Measurements from ENCODE around the gene PADI3. TPM values are rescaled to one million over a fixed set of nuclear protein-coding genes. Genes with fewer than 3 reads are reported as not detected.

PADI3 gene
- total and polyA plus RNA-seq, 2 experiments from 2014 or later: 0.37 to 0.80 TPM

DNA sequence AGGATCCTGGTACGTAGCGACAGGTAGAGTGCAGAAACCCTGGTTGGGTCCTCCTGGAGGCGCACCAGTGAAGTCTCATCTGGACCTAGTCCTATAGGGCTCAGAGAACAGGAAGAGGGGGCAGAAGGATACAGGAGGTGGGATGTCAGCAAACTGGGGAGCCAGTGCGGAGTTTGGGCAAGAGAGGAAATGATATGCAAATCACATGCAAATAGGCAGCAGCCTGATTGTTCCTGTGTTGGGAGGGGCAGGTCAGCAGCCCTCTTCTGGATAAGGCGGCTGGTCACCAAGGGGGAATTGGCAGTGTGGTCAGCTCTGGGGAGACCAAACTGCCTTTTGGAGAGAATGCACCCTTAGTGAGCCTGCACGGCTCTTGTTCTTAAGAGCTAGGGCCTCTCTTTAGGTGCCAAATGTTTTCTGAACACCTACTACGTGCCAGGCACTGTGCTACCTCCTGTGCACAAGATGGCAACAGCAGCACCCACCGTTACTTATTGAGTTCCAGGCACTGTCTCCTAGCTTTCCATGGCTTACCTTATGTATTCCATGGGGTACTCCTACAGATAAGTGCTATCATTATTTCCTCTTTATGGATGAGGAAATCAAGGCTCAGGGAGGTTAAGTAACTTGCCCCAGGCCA lies 18.1 kb upstream of the PADI3 start:
- no peak for TF ChIP-seq POLR2AphosphoS5 (IDR thresholded peaks at IDR 0.05; ENCODE audit: low read depth)
- no peak for TF ChIP-seq EZH2 (IDR thresholded peaks at IDR 0.05; ENCODE audit: low read depth, unreplicated experiment)
- TF ChIP-seq STAT1 (IDR thresholded peaks at IDR 0.05; ENCODE audit: unreplicated experiment): no peak
- no peak for TF ChIP-seq CREB1 (CRISPR knock-in tag; IDR thresholded peaks at IDR 0.05; ENCODE audit: low read depth)
- no peak for TF ChIP-seq EZH2phosphoT487 (IDR thresholded peaks at IDR 0.05; ENCODE audit: unreplicated experiment)
- TF ChIP-seq, protein P1, sequence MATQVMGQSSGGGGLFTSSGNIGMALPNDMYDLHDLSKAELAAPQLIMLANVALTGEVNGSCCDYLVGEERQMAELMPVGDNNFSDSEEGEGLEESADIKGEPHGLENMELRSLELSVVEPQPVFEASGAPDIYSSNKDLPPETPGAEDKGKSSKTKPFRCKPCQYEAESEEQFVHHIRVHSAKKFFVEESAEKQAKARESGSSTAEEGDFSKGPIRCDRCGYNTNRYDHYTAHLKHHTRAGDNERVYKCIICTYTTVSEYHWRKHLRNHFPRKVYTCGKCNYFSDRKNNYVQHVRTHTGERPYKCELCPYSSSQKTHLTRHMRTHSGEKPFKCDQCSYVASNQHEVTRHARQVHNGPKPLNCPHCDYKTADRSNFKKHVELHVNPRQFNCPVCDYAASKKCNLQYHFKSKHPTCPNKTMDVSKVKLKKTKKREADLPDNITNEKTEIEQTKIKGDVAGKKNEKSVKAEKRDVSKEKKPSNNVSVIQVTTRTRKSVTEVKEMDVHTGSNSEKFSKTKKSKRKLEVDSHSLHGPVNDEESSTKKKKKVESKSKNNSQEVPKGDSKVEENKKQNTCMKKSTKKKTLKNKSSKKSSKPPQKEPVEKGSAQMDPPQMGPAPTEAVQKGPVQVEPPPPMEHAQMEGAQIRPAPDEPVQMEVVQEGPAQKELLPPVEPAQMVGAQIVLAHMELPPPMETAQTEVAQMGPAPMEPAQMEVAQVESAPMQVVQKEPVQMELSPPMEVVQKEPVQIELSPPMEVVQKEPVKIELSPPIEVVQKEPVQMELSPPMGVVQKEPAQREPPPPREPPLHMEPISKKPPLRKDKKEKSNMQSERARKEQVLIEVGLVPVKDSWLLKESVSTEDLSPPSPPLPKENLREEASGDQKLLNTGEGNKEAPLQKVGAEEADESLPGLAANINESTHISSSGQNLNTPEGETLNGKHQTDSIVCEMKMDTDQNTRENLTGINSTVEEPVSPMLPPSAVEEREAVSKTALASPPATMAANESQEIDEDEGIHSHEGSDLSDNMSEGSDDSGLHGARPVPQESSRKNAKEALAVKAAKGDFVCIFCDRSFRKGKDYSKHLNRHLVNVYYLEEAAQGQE (IDR thresholded peaks at IDR 0.05; ENCODE audit: unreplicated experiment): no peak
- TF ChIP-seq, protein P2, sequence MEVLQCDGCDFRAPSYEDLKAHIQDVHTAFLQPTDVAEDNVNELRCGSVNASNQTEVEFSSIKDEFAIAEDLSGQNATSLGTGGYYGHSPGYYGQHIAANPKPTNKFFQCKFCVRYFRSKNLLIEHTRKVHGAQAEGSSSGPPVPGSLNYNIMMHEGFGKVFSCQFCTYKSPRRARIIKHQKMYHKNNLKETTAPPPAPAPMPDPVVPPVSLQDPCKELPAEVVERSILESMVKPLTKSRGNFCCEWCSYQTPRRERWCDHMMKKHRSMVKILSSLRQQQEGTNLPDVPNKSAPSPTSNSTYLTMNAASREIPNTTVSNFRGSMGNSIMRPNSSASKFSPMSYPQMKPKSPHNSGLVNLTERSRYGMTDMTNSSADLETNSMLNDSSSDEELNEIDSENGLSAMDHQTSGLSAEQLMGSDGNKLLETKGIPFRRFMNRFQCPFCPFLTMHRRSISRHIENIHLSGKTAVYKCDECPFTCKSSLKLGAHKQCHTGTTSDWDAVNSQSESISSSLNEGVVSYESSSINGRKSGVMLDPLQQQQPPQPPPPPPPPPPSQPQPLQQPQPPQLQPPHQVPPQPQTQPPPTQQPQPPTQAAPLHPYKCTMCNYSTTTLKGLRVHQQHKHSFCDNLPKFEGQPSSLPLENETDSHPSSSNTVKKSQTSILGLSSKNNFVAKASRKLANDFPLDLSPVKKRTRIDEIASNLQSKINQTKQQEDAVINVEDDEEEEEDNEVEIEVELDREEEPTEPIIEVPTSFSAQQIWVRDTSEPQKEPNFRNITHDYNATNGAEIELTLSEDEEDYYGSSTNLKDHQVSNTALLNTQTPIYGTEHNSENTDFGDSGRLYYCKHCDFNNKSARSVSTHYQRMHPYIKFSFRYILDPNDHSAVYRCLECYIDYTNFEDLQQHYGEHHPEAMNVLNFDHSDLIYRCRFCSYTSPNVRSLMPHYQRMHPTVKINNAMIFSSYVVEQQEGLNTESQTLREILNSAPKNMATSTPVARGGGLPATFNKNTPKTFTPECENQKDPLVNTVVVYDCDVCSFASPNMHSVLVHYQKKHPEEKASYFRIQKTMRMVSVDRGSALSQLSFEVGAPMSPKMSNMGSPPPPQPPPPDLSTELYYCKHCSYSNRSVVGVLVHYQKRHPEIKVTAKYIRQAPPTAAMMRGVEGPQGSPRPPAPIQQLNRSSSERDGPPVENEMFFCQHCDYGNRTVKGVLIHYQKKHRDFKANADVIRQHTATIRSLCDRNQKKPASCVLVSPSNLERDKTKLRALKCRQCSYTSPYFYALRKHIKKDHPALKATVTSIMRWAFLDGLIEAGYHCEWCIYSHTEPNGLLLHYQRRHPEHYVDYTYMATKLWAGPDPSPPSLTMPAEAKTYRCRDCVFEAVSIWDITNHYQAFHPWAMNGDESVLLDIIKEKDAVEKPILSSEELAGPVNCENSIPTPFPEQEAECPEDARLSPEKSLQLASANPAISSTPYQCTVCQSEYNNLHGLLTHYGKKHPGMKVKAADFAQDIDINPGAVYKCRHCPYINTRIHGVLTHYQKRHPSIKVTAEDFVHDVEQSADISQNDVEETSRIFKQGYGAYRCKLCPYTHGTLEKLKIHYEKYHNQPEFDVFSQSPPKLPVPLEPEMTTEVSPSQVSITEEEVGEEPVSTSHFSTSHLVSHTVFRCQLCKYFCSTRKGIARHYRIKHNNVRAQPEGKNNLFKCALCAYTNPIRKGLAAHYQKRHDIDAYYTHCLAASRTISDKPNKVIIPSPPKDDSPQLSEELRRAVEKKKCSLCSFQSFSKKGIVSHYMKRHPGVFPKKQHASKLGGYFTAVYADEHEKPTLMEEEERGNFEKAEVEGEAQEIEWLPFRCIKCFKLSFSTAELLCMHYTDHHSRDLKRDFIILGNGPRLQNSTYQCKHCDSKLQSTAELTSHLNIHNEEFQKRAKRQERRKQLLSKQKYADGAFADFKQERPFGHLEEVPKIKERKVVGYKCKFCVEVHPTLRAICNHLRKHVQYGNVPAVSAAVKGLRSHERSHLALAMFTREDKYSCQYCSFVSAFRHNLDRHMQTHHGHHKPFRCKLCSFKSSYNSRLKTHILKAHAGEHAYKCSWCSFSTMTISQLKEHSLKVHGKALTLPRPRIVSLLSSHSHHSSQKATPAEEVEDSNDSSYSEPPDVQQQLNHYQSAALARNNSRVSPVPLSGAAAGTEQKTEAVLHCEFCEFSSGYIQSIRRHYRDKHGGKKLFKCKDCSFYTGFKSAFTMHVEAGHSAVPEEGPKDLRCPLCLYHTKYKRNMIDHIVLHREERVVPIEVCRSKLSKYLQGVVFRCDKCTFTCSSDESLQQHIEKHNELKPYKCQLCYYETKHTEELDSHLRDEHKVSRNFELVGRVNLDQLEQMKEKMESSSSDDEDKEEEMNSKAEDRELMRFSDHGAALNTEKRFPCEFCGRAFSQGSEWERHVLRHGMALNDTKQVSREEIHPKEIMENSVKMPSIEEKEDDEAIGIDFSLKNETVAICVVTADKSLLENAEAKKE (CRISPR knock-in tag; IDR thresholded peaks at IDR 0.05): no peak
- no peak for TF ChIP-seq ZNF331 (CRISPR knock-in tag; IDR thresholded peaks at IDR 0.05; ENCODE audit: low read depth)
- TF ChIP-seq JUNB (IDR thresholded peaks at IDR 0.05; ENCODE audit: unreplicated experiment): no peak
- TF ChIP-seq, protein P3, sequence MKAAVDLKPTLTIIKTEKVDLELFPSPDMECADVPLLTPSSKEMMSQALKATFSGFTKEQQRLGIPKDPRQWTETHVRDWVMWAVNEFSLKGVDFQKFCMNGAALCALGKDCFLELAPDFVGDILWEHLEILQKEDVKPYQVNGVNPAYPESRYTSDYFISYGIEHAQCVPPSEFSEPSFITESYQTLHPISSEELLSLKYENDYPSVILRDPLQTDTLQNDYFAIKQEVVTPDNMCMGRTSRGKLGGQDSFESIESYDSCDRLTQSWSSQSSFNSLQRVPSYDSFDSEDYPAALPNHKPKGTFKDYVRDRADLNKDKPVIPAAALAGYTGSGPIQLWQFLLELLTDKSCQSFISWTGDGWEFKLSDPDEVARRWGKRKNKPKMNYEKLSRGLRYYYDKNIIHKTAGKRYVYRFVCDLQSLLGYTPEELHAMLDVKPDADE (IDR thresholded peaks at IDR 0.05): no peak
- TF ChIP-seq, protein P4, sequence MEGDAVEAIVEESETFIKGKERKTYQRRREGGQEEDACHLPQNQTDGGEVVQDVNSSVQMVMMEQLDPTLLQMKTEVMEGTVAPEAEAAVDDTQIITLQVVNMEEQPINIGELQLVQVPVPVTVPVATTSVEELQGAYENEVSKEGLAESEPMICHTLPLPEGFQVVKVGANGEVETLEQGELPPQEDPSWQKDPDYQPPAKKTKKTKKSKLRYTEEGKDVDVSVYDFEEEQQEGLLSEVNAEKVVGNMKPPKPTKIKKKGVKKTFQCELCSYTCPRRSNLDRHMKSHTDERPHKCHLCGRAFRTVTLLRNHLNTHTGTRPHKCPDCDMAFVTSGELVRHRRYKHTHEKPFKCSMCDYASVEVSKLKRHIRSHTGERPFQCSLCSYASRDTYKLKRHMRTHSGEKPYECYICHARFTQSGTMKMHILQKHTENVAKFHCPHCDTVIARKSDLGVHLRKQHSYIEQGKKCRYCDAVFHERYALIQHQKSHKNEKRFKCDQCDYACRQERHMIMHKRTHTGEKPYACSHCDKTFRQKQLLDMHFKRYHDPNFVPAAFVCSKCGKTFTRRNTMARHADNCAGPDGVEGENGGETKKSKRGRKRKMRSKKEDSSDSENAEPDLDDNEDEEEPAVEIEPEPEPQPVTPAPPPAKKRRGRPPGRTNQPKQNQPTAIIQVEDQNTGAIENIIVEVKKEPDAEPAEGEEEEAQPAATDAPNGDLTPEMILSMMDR (conservative IDR thresholded peaks at IDR 0.05; ENCODE audit: low read depth in 2 of 2): no peak
- no peak for TF ChIP-seq ZNF114 (CRISPR knock-in tag; IDR thresholded peaks at IDR 0.05)
- TF ChIP-seq NANOG (IDR thresholded peaks at IDR 0.05; ENCODE audit: borderline replicate concordance): no peak

More for the DNA sequence above, 18.1 kb upstream of the PADI3 start:
- no peak overlapping the region for H3K4me2 ChIP-seq
- ATAC-seq (no peak), DNase-seq (ENCODE audit: low spot score) (no peak)
- H4K20me1 ChIP-seq (replicated peaks; ENCODE audit: insufficient read depth): no peaks in the 10 kb centered on the region
- H3K27ac Mint-ChIP-seq: no peak overlapping the region; the same call in 1 of the 2 replicates
- no peaks in the 10 kb centered on the region for H3K27me3 ChIP-seq (ENCODE audit: insufficient read depth)
- no peaks in the 10 kb centered on the region for H3F3A ChIP-seq (replicated peaks; ENCODE audit: low read depth)
- H3K4me1 ChIP-seq (ENCODE audit: insufficient read depth): 0 out of 2 replicates have a peak, but pooled peaks cover 6% of the 10 kb centered on the region
- H3K9me2 ChIP-seq (ENCODE audit: insufficient read depth): no peaks in the 10 kb centered on the region
- H3K4me3 ChIP-seq: no peak overlapping the region
- no peaks in the 10 kb centered on the region for H3K36me3 Mint-ChIP-seq (ENCODE audit: low read depth)
- no peaks in the 10 kb centered on the region for H3K9me3 Mint-ChIP-seq
- H3K4me1 Mint-ChIP-seq: peaks cover 5% of the 10 kb centered on the region
- H3K27me3 Mint-ChIP-seq (ENCODE audit: insufficient read depth, low read depth, poor library complexity): peaks cover 15% of the 10 kb centered on the region
- H2AFZ ChIP-seq: 0 out of 2 replicates have a peak overlapping the region, but pooled peaks have one; percentile 38
- no peaks in the 10 kb centered on the region for H3K36me3 ChIP-seq (ENCODE audit: insufficient read depth)
- H3K27ac ChIP-seq (ENCODE audit: low read depth): no peak overlapping the region
- H3K4me3 Mint-ChIP-seq: no peak overlapping the region
- H3K79me2 ChIP-seq (replicated peaks; ENCODE audit: insufficient read depth): no peaks in the 10 kb centered on the region

Data from GM23338 (cell line).